Activated CD8-positive, alpha-beta memory T cell treated with anti-CD3 and anti-CD28 coated beads for 36 hours (primary cell): Measurements from ENCODE around the gene PRRX2. TPM values are rescaled to one million over a fixed set of nuclear protein-coding genes. Genes with fewer than 3 reads are reported as not detected.
"Not testable (repeated sequence)": the region's sequence is repeated elsewhere in the genome, so short reads cannot be mapped to it uniquely, and the experiment has no call there.

Source experiments
- CTCF ChIA-PET: fragments of 350-600 bp; sonication (Branson Sonifier 250); formaldehyde crosslinking; loops from one replicate; lab custom pipeline; 2021; ENCODE audit warnings: antibody characterized with exemption; lab: Charles Lee
- POLR2A ChIA-PET: fragments of 350-600 bp; sonication (Branson Sonifier 250); formaldehyde crosslinking; loops from one replicate; lab custom pipeline; 2021; ENCODE audit warnings: antibody characterized with exemption; lab: Charles Lee
- total RNA-seq, 2 experiments: library from RNA; stranded (reverse); gene quantifications; one replicate each; pipeline ENCODE4 v1.2.3, GENCODE V29; 2021

Gene PRRX2
- total RNA-seq, 2 experiments from 2014 or later: 0.63 to 0.99 TPM

- ChIA-PET CTCF (no interaction called here), POLR2A (no interaction called here)
Measured at GRCh38 chr9:129646252-129646651, 19.2 kb upstream of the PRRX2 start.

- ChIA-PET POLR2A (no interaction called here), CTCF (no interaction called here)
Measured at GRCh38 chr9:129646654-129647053, 18.8 kb upstream of the PRRX2 start.

GRCh38 chr9:129647635-129648034 lies 17.8 kb upstream of the PRRX2 start:
- POLR2A ChIA-PET: no interaction called here
- CTCF ChIA-PET: no interaction called here

- ChIA-PET POLR2A (no interaction called here), CTCF (no interaction called here)
Measured at GRCh38 chr9:129648092-129648763, 17.2 kb upstream of the PRRX2 start.

- ChIA-PET CTCF (no interaction called here), POLR2A (no interaction called here)
Measured at GRCh38 chr9:129648764-129649115, 16.7 kb upstream of the PRRX2 start.

GRCh38 chr9:129649726-129650679 lies 15.4 kb upstream of the PRRX2 start:
- ChIA-PET POLR2A (no interaction called here), CTCF (no interaction called here)

GRCh38 chr9:129650680-129651235 lies 14.7 kb upstream of the PRRX2 start:
- ChIA-PET CTCF (interaction anchor here (0.9 kb wide), 1 partner anchor 8 kb away, joined by 3 read pairs; no protein-coding TSS in a partner anchor), POLR2A (no interaction called here)

GRCh38 chr9:129653823-129654553 lies 11.5 kb upstream of the PRRX2 start:
- ChIA-PET POLR2A (no interaction called here), CTCF (no interaction called here)

GRCh38 chr9:129654554-129655040 lies 10.8 kb upstream of the PRRX2 start:
- ChIA-PET CTCF (no interaction called here), POLR2A (no interaction called here)

GRCh38 chr9:129655154-129655553 lies 10.3 kb upstream of the PRRX2 start:
- ChIA-PET POLR2A (no interaction called here), CTCF (interaction anchor here (1.6 kb wide), 1 partner anchor 72 kb away, joined by 4 read pairs; no protein-coding TSS in a partner anchor)

GRCh38 chr9:129655696-129656095 lies 9.8 kb upstream of the PRRX2 start:
- CTCF ChIA-PET: interaction anchor here (1.2 to 1.6 kb wide), 2 partner anchors 72 to 82 kb away, joined by 3 to 4 read pairs; no protein-coding TSS in a partner anchor
- POLR2A ChIA-PET: no interaction called here

- ChIA-PET POLR2A (no interaction called here), CTCF (interaction anchor here (1.2 to 1.6 kb wide), 2 partner anchors 70 to 81 kb away, joined by 3 to 4 read pairs; no protein-coding TSS in a partner anchor)
Measured at GRCh38 chr9:129656795-129657390, 8.6 kb upstream of the PRRX2 start.

GRCh38 chr9:129661029-129661428 lies 4.4 kb upstream of the PRRX2 start:
- ChIA-PET POLR2A (no interaction called here), CTCF (no interaction called here)

GRCh38 chr9:129662239-129662638 lies 3.2 kb upstream of the PRRX2 start:
- POLR2A ChIA-PET, CTCF ChIA-PET: not testable (repeated sequence)

GRCh38 chr9:129664746-129665388 lies 580 bp upstream of the PRRX2 start:
- ChIA-PET CTCF (no interaction called here), POLR2A (no interaction called here)

GRCh38 chr9:129665814-129666520 lies 520 bp downstream of the PRRX2 start:
- ChIA-PET POLR2A (no interaction called here), CTCF (no interaction called here)

- ChIA-PET POLR2A (no interaction called here), CTCF (no interaction called here)
Measured at GRCh38 chr9:129666575-129666974, 1.1 kb downstream of the PRRX2 start.

- POLR2A ChIA-PET: no interaction called here
- CTCF ChIA-PET: no interaction called here
Measured at GRCh38 chr9:129667378-129667777, 1.9 kb downstream of the PRRX2 start.
